ENCODE measurements around the gene ZNF511. TPM values are rescaled to one million over a fixed set of nuclear protein-coding genes. Genes with fewer than 3 reads are reported as not detected.
A peak's percentile ranks its signal among the peaks of the same experiment; 100 is the strongest.

The ZNF511 gene
- total and polyA plus RNA-seq, 2 experiments from 2014 or later = 12.6 to 59.5 TPM

DNA sequence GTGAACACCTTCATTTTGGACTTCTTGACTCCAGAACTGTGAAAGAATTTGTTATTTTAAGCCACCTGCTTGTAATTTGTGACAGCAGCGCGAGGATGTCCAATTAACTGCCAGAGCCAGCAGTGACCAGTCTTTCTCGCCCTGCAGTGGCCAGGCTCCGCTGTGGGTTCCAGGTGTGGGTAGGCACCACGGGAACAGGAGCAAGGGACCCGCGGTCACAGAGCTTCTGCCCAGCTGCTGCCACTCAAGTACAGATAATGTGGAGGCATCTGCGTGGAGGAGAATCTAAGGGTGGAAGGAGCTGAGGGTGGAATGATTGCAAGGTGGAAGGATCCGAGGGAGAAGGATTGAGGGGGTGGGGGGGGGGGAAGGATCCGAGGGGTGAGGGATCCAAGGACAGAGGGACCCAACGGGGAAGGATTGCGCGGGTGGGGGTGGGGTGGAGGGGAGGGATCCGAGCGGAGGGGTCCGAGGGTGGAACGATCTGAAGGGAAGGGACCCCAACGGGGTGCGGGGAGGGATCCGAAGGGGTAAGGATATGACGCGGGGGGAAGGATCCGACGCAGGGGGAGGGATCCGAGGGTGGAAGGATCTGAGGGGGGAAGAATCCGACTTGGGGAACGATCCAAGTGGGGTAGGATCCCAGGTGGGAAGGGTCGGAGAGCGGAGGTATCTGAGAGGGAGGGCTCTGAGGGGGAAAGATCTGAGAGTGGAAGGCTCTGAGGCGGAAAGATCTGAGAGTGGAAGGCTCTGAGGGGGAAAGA, 24.4 kb downstream of the ZNF511 start:
- H3K36me3 ChIP-seq (ENCODE audit: low read depth) = no peaks in the 10 kb centered on the region
- no peaks in the 10 kb centered on the region for H3K9me2 ChIP-seq (ENCODE audit: insufficient read depth)
- H3K4me1 ChIP-seq (ENCODE audit: insufficient read depth) = peaks cover 5% of the 10 kb centered on the region; the same call in 1 of the 2 replicates
- peaks cover 52% of the 10 kb centered on the region for H3K27me3 ChIP-seq (replicated peaks; ENCODE audit: insufficient read depth)
- 61 to 66% methylated on average over 12 to 30 of the region's 30 CpGs for WGBS, 2 experiments (ENCODE audit: low coverage in 1 of 2, low lambda C conversion rate in 2 of 2, missing lambda C conversion rate in 2 of 2)
- H3K9ac ChIP-seq = no peak overlapping the region
- no peak overlapping the region for H3K27ac ChIP-seq
- in situ Hi-C loops (cut with MboI) = no loop called here
- no peaks in the 10 kb centered on the region for H4K20me1 ChIP-seq (ENCODE audit: insufficient read depth)
- no peaks in the 10 kb centered on the region for H3K9me3 ChIP-seq (ENCODE audit: low read depth)
- no peak overlapping the region for H2AFZ ChIP-seq
- H3F3A ChIP-seq (ENCODE audit: insufficient read depth) = peaks cover 3% of the 10 kb centered on the region; the same call in 1 of the 2 replicates
- DNase-seq = no peak
- H3K79me2 ChIP-seq (ENCODE audit: insufficient read depth) = no peaks in the 10 kb centered on the region
- no peak overlapping the region for H3K4me2 ChIP-seq (ENCODE audit: unreplicated experiment)
- no peak for TF ChIP-seq EZH2phosphoT487 (IDR thresholded peaks at IDR 0.05; ENCODE audit: insufficient read depth, low read depth)
- no peak for TF ChIP-seq EZH2 (IDR thresholded peaks at IDR 0.05; ENCODE audit: insufficient read depth, poor library complexity, severe bottlenecking)
- H3K4me3 ChIP-seq = no peak overlapping the region

- Histone ChIP-seq H3K4me3 (peak overlapping the region; percentile 56), H3K36me3 (ENCODE audit: low read depth) (no peaks in the 10 kb centered on the region), H3K9me3 (ENCODE audit: low read depth) (no peaks in the 10 kb centered on the region), H4K20me1 (ENCODE audit: insufficient read depth) (no peaks in the 10 kb centered on the region), H2AFZ (0 out of 2 replicates have a peak overlapping the region, but pooled peaks have one; percentile 41), H3K4me2 (ENCODE audit: unreplicated experiment) (peak overlapping the region; percentile 44), H3F3A (ENCODE audit: insufficient read depth) (no peaks in the 10 kb centered on the region), H3K79me2 (ENCODE audit: insufficient read depth) (no peaks in the 10 kb centered on the region), H3K27me3 (replicated peaks; ENCODE audit: insufficient read depth) (peaks cover 52% of the 10 kb centered on the region), H3K4me1 (ENCODE audit: insufficient read depth) (no peaks in the 10 kb centered on the region), H3K9me2 (ENCODE audit: insufficient read depth) (no peaks in the 10 kb centered on the region), H3K27ac (no peak overlapping the region), H3K9ac (peak overlapping the region; percentile 22; the same call in 1 of the 2 replicates)
- TF ChIP-seq EZH2 (IDR thresholded peaks at IDR 0.05; ENCODE audit: insufficient read depth, poor library complexity, severe bottlenecking) = no peak
- no peak for TF ChIP-seq EZH2phosphoT487 (IDR thresholded peaks at IDR 0.05; ENCODE audit: insufficient read depth, low read depth)
- DNase-seq = peak; percentile 58
- 7 to 8% methylated on average over 26 to 49 of the region's 51 CpGs for WGBS, 2 experiments (ENCODE audit: low coverage in 1 of 2, low lambda C conversion rate in 2 of 2, missing lambda C conversion rate in 2 of 2)
- in situ Hi-C loops (cut with MboI) = no loop called here
These were observed 26.0 kb downstream of the ZNF511 start for GRCh38 chr10:133334503-133335245.

DNA sequence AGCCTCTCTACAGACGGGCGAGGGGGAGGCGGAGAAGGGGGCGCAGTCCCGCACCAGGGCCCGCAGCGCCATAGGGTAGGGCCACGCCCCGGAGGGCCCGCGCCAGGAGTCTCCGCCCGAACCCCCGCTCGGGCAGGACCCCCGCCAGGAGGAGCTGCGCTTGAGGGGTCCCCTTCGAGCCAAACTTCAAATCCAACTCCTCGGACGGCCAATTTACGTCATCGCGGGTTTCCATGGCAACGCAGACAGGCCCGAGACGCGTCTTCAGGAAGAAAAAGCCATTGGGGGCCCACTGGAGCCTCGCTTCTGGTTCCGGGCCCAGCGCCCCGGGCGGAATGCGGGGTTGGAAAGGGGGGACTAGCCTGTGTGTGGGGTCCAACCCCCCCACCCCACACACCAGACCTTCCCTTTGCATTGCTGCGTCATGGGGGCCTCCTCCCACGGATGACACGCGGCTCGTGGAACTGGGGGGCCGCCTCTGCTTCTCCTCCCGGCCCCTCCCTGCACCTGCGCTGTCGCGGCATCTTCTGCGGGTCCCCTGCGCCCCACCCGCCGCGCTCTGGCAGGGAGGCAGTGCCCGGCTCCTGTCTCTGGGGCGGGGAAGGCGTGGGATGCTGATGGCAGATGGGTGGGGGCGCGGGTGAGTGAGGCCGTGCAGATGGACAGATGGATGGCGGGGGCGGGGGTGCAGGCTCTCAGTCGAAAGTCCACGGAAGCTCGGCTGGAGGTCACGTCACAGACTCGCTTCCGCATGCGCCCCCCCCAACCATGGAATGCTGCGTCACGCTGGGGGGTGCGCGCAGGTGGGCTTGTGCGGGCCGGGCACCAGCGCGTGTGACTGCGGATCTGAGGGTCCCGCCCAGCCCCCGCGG, 26.8 kb downstream of the ZNF511 start:
- WGBS, 2 experiments (ENCODE audit: low coverage in 1 of 2, low lambda C conversion rate in 2 of 2, missing lambda C conversion rate in 2 of 2) = 2 to 5% methylated on average over 34 to 69 of the region's 75 CpGs
- Histone ChIP-seq H3K4me3 (peak overlapping the region; percentile 56), H4K20me1 (ENCODE audit: insufficient read depth) (no peaks in the 10 kb centered on the region), H3K9me2 (ENCODE audit: insufficient read depth) (no peaks in the 10 kb centered on the region), H3K9me3 (ENCODE audit: low read depth) (no peaks in the 10 kb centered on the region), H3K79me2 (ENCODE audit: insufficient read depth) (no peaks in the 10 kb centered on the region), H2AFZ (peak overlapping the region; percentile 41; the same call in 1 of the 2 replicates), H3K27ac (no peak overlapping the region), H3K9ac (peak overlapping the region; percentile 22; the same call in 1 of the 2 replicates), H3K4me1 (ENCODE audit: insufficient read depth) (no peaks in the 10 kb centered on the region), H3F3A (ENCODE audit: insufficient read depth) (no peaks in the 10 kb centered on the region), H3K27me3 (replicated peaks; ENCODE audit: insufficient read depth) (peaks cover 52% of the 10 kb centered on the region), H3K4me2 (ENCODE audit: unreplicated experiment) (peak overlapping the region; percentile 44), H3K36me3 (ENCODE audit: low read depth) (no peaks in the 10 kb centered on the region)
- in situ Hi-C loops (cut with MboI) = no loop called here
- TF ChIP-seq EZH2 (IDR thresholded peaks at IDR 0.05; ENCODE audit: insufficient read depth, poor library complexity, severe bottlenecking) (peak; percentile 98), EZH2phosphoT487 (IDR thresholded peaks at IDR 0.05; ENCODE audit: insufficient read depth, low read depth) (no peak)
- DNase-seq = peak; percentile 77

DNA sequence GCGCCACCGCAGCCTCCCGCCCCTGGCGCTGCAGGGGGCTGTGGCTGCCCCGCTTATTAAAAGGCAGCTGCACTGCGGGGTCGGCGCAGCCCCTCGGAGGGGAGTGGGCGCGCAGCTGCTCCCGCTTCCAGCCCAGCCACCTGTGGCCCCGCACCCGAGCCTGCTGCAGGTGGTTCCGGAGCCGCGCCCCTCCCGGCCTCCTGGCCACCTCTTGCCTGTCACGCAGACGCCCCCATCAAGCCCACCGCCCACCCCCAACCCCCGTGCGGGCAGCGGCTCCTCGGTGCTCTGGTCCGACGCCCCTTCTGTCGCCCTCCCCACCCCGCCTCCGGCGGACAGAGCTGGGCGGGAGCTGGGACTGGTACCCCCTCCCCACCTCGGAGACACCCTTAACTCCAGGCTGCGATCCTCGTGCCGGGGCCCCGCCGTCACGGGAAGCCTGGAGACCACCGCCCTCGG, 27.4 kb downstream of the ZNF511 start:
- 3 to 4% methylated on average over 22 to 40 of the region's 41 CpGs for WGBS, 2 experiments (ENCODE audit: low coverage in 1 of 2, low lambda C conversion rate in 2 of 2, missing lambda C conversion rate in 2 of 2)
- DNase-seq = no peak
- Histone ChIP-seq H4K20me1 (ENCODE audit: insufficient read depth) (no peaks in the 10 kb centered on the region), H2AFZ (no peak overlapping the region), H3K4me3 (no peak overlapping the region), H3K9me3 (ENCODE audit: low read depth) (no peaks in the 10 kb centered on the region), H3K79me2 (ENCODE audit: insufficient read depth) (no peaks in the 10 kb centered on the region), H3K36me3 (ENCODE audit: low read depth) (no peaks in the 10 kb centered on the region), H3K27ac (no peak overlapping the region), H3K27me3 (replicated peaks; ENCODE audit: insufficient read depth) (peaks cover 47% of the 10 kb centered on the region), H3K4me2 (ENCODE audit: unreplicated experiment) (no peak overlapping the region), H3K9me2 (ENCODE audit: insufficient read depth) (no peaks in the 10 kb centered on the region), H3F3A (ENCODE audit: insufficient read depth) (no peaks in the 10 kb centered on the region), H3K4me1 (ENCODE audit: insufficient read depth) (no peaks in the 10 kb centered on the region), H3K9ac (no peak overlapping the region)
- no peak for TF ChIP-seq EZH2 (IDR thresholded peaks at IDR 0.05; ENCODE audit: insufficient read depth, poor library complexity, severe bottlenecking)
- in situ Hi-C loops (cut with MboI) = no loop called here

All from GM23248 (cell line).